Measurements from ENCODE around the gene GDA. TPM values are rescaled to one million over a fixed set of nuclear protein-coding genes. Genes with fewer than 3 reads are reported as not detected.

The GDA gene
- total and polyA plus RNA-seq, 10 donors, result 0.02 to 0.19 (median 0.05) TPM; not detected in 6

DNA sequence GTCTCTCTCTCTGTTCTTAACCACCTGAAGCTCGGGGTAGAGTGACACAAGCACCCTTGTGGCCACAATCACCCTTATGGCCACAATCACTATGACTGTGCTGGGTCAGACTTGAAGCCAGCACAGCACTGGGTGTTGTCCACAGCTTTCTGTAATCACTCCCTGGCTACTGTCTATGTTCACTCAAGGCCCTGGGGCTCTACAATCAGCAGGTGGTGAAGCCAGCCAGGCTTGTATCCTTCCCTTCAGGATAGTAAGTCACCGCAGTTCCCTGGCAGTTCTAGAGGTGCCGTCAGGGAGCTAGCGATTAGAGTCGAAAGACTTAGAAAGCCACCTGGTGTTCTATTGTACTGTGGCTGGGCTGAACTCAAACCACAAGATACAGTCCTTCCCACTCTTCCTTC lies 44.2 kb downstream of the GDA start:
- WGBS, 5 donors, result 26 to 53% (median 51%) methylated on average over 5 of the region's 5 CpGs
- Histone ChIP-seq H3K4me3 (no peak overlapping the region), H3K27me3 (replicated peaks in 1 of 7) (no peaks in the 10 kb centered on the region), H3K27ac (no peak overlapping the region), H3K36me3 (no peaks in the 10 kb centered on the region), H3K4me1 (no peaks in the 10 kb centered on the region), H3K9me3 (peaks cover 0 to 6% (median 0%) of the 10 kb centered on the region in 8 donors)
- TF ChIP-seq POLR2A (IDR thresholded peaks at IDR 0.05) (no peak), POLR2AphosphoS5 (IDR thresholded peaks at IDR 0.05) (no peak)
- TF ChIP-seq, protein P1, sequence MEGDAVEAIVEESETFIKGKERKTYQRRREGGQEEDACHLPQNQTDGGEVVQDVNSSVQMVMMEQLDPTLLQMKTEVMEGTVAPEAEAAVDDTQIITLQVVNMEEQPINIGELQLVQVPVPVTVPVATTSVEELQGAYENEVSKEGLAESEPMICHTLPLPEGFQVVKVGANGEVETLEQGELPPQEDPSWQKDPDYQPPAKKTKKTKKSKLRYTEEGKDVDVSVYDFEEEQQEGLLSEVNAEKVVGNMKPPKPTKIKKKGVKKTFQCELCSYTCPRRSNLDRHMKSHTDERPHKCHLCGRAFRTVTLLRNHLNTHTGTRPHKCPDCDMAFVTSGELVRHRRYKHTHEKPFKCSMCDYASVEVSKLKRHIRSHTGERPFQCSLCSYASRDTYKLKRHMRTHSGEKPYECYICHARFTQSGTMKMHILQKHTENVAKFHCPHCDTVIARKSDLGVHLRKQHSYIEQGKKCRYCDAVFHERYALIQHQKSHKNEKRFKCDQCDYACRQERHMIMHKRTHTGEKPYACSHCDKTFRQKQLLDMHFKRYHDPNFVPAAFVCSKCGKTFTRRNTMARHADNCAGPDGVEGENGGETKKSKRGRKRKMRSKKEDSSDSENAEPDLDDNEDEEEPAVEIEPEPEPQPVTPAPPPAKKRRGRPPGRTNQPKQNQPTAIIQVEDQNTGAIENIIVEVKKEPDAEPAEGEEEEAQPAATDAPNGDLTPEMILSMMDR (IDR thresholded peaks at IDR 0.05 in 8 of 11, conservative IDR thresholded peaks at IDR 0.05 in 3 of 11), result no peak
- DNase-seq, result no peak
- intact Hi-C loops (cut with DNase I; ENCODE audit: low total_unique reads), result no loop called here

DNA sequence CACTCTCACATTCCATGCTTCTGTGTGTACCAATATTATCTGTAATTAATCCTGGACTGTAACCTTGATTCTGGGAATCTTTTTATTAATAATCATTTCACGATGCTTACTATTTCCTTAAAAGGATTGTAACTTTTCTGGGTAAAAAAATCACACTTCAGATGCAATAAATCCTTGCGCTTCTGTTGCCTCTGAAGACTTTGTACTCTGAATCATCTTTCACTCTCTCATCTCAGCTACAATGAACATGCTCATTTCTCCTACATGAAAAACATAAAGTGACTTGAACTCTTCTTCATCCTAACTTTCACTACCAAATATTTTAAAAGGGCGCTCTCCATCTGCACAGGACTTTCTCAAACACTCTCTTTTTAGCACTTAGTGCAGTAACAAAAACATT lies 50.0 kb downstream of the GDA start:
- intact Hi-C loops (cut with DNase I; ENCODE audit: low total_unique reads), result no loop called here

DNA sequence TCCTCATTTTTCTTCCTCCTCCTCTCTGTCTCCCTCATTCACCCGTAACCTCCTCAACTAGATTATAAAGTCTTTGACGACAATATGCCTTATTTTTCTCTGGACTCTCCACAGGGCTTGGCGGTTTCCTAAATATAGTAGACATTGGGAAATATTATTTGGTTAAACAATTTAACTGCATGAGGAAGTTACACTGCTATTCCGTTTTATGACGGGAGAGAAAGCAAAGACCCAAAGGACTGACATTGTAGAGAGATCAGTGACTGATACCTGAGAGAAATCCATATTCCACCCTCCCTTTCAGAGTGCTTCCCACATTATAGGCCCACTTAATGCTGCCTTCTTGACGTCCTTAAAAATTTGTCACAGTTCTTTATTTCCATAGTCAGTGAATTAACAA lies 51.2 kb downstream of the GDA start:
- no peak for DNase-seq
- Histone ChIP-seq H3K27ac (no peak overlapping the region), H3K36me3 (no peaks in the 10 kb centered on the region), H3K4me3 (no peak overlapping the region), H3K4me1 (no peaks in the 10 kb centered on the region), H3K9me3 (no peaks in the 10 kb centered on the region), H3K27me3 (replicated peaks in 1 of 7) (no peaks in the 10 kb centered on the region)
- intact Hi-C loops (cut with DNase I; ENCODE audit: low total_unique reads), result no loop called here
- no peak for TF ChIP-seq POLR2A (IDR thresholded peaks at IDR 0.05)
- no peak for TF ChIP-seq POLR2AphosphoS5 (IDR thresholded peaks at IDR 0.05)
- TF ChIP-seq, protein P1 (IDR thresholded peaks at IDR 0.05 in 8 of 11, conservative IDR thresholded peaks at IDR 0.05 in 3 of 11), result no peak
- 72 to 89% (median 82%) methylated on average over 6 of the region's 6 CpGs for WGBS, 5 donors

More for the DNA sequence above, 50.0 kb downstream of the GDA start:
- TF ChIP-seq, protein P1 (IDR thresholded peaks at IDR 0.05 in 8 of 11, conservative IDR thresholded peaks at IDR 0.05 in 3 of 11), result no peak
- TF ChIP-seq POLR2AphosphoS5 (IDR thresholded peaks at IDR 0.05) (no peak), POLR2A (IDR thresholded peaks at IDR 0.05) (no peak)
- Histone ChIP-seq H3K36me3 (no peaks in the 10 kb centered on the region), H3K27me3 (replicated peaks in 1 of 7) (no peaks in the 10 kb centered on the region), H3K4me1 (no peaks in the 10 kb centered on the region), H3K4me3 (no peak overlapping the region), H3K9me3 (no peaks in the 10 kb centered on the region), H3K27ac (no peak overlapping the region)
- no peak for DNase-seq
- 67 to 80% (median 73%) methylated on average over 3 of the region's 3 CpGs for WGBS, 5 donors

DNA sequence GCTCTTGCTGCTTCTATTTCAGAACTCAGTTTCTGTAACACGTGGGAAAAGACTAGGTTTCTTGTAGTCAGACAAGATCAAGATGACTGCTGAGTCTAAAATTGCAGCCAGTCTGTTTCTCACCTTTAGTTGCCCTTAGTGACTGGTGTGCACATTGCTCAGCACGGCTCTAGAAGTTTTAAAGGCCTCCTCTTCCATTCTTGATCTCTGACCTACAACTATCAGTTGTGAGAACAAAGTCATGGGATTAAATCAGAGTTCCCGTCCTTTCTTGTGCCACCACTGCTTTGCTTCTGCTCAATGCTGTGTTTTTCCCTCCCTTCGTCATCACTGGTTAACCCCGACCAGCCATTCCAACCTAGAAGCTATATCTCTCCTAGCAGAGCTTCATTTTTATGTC lies 52.8 kb downstream of the GDA start:
- intact Hi-C loops (cut with DNase I; ENCODE audit: low total_unique reads), result no loop called here
- no peak for DNase-seq
- H3K4me1 ChIP-seq, result no peaks in the 10 kb centered on the region
- no peaks in the 10 kb centered on the region for H3K9me3 ChIP-seq
- 67 to 75% (median 70%) methylated on average over 5 of the region's 5 CpGs for WGBS, 5 donors
- H3K36me3 ChIP-seq, result no peaks in the 10 kb centered on the region
- TF ChIP-seq, protein P1 (IDR thresholded peaks at IDR 0.05 in 8 of 11, conservative IDR thresholded peaks at IDR 0.05 in 3 of 11), result no peak
- no peak for TF ChIP-seq POLR2AphosphoS5 (IDR thresholded peaks at IDR 0.05)
- TF ChIP-seq POLR2A (IDR thresholded peaks at IDR 0.05), result no peak
- H3K27me3 ChIP-seq (replicated peaks in 1 of 7), result no peaks in the 10 kb centered on the region
- H3K4me3 ChIP-seq, result no peak overlapping the region
- H3K27ac ChIP-seq, result no peak overlapping the region
